Pons (tissue), 1 donor: ENCODE measurements around the gene ARHGAP15.
A peak's percentile ranks its signal among the peaks of the same experiment; 100 is the strongest.

Experiments
- DNase-seq: peaks from one replicate; pipeline ENCODE4 v3.0.0-alpha.2; 2016; ENCODE audit warnings: low spot score

Gene ARHGAP15

GRCh38 chr2:143399631-143400069 is 270.4 kb downstream of the ARHGAP15 start:
- no peak for DNase-seq

- no peak for DNase-seq
These were observed 272.6 kb downstream of the ARHGAP15 start for GRCh38 chr2:143401861-143402260.

- peak; percentile 9 for DNase-seq
These were observed 273.2 kb downstream of the ARHGAP15 start for GRCh38 chr2:143402451-143402850.

- no peak for DNase-seq
These were observed 281.1 kb downstream of the ARHGAP15 start for GRCh38 chr2:143410082-143410897.

GRCh38 chr2:143415571-143415970 is 286.4 kb downstream of the ARHGAP15 start:
- DNase-seq, result no peak

GRCh38 chr2:143417428-143417827 is 288.2 kb downstream of the ARHGAP15 start:
- no peak for DNase-seq

- DNase-seq, result no peak
These were observed 291.1 kb downstream of the ARHGAP15 start for GRCh38 chr2:143420313-143420712.

- peak; percentile 10 for DNase-seq
These were observed 293.5 kb downstream of the ARHGAP15 start for GRCh38 chr2:143422681-143423080.

GRCh38 chr2:143425896-143426295 is 296.7 kb downstream of the ARHGAP15 start:
- no peak for DNase-seq

- DNase-seq, result no peak
These were observed 297.1 kb downstream of the ARHGAP15 start for GRCh38 chr2:143426296-143426695.

- no peak for DNase-seq
These were observed 299.5 kb downstream of the ARHGAP15 start for GRCh38 chr2:143428700-143429099.

- DNase-seq, result no peak
These were observed 300.9 kb downstream of the ARHGAP15 start for GRCh38 chr2:143429932-143430679.

GRCh38 chr2:143431316-143431715 is 302.1 kb downstream of the ARHGAP15 start:
- DNase-seq, result no peak

GRCh38 chr2:143433251-143433650 is 304.0 kb downstream of the ARHGAP15 start:
- DNase-seq, result peak; percentile 43

GRCh38 chr2:143433840-143434239 is 304.6 kb downstream of the ARHGAP15 start:
- no peak for DNase-seq

- no peak for DNase-seq
These were observed 305.2 kb downstream of the ARHGAP15 start for GRCh38 chr2:143434445-143434844.

GRCh38 chr2:143435131-143435530 is 305.9 kb downstream of the ARHGAP15 start:
- DNase-seq, result no peak

- DNase-seq, result no peak
These were observed 307.7 kb downstream of the ARHGAP15 start for GRCh38 chr2:143436951-143437350.

GRCh38 chr2:143440411-143441012 is 311.3 kb downstream of the ARHGAP15 start:
- no peak for DNase-seq

GRCh38 chr2:143442193-143442592 is 313.0 kb downstream of the ARHGAP15 start:
- no peak for DNase-seq

GRCh38 chr2:143451642-143452281 is 322.5 kb downstream of the ARHGAP15 start:
- no peak for DNase-seq

- no peak for DNase-seq
These were observed 323.7 kb downstream of the ARHGAP15 start for GRCh38 chr2:143452817-143453451.
